NOMO-1 treated with dmso at 0.1 percent for 144 hours (cell line): ENCODE results near the gene CYSRT1.
A peak's percentile ranks its signal among the peaks of the same experiment; 100 is the strongest.

Source experiments
- DNase-seq: peaks from one replicate; lab custom pipeline; 2025; ENCODE audit not compliant: unreplicated experiment; lab: John Stamatoyannopoulos, UW

The CYSRT1 gene

DNA sequence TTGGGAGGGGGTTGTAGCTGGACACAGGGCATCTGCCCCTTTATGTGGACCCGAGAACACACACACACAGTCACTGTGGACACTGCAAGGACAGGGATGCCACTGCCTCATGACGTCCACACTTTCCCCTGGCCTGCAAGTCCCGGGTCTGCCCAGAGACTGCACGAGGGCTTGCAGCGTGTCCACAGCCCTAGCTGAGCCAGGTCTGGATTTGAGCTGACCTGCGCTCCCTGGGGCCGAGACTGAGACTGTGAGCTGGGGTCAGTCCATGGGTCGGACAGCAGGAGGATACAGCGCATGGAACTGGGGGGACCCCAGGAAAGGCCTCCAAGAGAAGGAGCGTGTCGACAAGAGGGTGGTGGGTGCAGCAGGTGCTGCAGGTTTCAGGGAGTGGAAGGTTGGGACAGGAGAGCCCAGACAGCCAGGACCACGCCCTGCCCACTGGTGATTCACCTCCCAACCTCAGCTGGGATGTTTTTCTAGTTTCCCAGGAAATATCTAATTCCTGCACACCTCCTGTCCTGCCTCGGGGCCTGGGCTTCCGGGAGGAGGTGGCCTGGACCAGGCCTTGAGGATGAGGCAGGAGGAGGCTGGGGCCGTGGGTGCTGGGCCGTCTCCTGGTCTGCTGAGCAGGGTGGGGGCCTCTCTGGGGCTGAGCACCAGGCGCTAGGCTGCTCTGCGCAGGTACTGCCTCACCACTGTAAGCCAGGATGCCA, 1.5 kb downstream of the CYSRT1 start:
- no peak for DNase-seq

DNA sequence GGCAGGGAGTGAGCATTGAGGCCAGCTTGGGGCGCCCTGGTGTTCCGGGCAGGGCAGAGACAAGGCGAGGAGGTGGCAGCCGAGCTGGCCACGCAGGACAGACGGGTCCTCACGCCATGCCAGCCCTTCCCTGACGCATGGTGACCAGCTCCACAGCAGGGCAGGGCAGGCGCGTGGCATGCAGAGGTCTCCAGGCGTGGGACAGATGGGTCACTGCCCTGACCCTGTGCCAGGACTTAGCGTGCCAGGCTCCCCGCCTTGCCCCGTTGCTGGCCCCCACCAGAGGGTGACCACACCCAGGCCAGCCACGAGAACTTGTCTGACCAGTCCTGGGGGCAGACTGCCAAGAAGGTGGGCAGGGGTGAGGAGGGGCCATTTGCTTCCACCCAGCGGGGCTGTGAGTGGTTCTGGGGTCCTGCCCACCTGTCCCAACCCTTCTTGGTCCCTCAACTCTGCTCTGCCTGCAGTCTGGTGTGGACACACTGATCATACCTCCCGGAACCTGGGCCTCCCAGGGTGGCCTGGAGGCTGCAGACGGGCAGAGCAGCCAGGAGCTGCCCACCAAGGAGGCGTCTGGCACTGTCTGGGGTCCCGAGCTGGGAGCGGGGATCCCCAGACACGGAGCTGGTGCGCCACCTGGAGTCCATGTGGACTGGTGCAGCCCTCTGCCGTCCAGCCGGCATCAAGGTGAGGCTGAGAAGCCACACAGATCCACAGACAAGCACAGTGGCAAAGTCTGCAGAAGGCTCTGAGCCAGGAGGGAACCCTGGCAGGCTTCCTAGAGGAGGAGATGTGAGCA, 2.3 kb downstream of the CYSRT1 start, which contains the start of gene RNF224:
Gene RNF224 (plus strand): TSS at position 449 of the 799 bp plus-strand sequence. CDS start 834 bp downstream, outside the sequence.
- DNase-seq: peak; percentile 67

DNA sequence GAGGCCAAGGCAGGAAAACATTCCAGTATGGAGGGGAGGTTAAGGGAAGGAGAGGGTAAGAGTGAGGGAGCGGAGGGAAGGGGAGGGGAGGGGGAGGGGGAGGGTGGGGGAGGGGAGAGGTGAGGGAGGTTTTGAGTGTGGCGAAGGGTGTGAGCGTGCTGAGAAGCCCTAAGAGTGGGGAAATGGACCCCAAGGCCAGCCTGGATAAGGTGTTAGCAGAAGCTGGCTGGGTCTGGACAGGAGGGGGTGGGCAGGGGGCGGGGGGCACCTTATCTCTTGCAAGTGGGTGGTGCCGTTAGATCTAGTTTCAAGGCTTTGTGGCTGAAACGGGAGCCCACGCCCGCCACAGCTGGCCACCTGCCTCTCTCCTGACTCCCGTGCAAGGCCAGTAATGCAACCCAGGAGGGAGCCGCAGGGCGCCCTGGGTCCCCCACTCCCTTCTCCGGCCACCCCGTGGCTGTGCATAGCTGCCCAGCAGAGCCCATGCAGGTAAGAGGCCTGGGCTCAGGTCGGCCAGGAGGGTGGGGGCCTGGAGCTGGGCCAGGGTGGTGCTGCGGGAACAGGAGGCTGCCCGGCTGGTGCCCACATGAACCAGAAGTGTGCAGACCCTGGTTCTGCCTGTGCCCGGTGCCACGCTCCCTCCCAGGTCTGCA, 3.0 kb downstream of the CYSRT1 start:
- no peak for DNase-seq

DNA sequence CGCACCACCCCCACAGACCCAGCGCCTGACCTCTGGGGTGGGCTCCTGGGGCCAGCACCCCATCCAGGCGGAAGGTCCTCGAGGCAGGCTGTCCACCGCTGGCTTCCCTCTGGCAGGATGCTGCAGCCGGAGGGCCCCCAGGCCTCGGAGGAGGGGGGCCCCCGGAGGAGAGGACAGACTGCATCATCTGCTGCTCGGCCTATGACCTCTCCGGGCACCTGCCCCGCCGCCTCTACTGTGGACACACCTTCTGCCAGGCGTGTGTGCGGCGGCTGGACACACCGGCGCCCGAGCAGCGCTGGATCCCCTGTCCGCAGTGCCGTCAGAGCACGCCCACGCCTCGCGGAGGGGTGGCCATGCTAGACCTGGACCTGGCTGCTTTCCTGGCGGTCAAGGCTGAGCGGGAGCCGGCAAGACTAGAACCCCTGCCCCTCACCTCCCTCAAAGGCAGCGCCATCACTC, 3.6 kb downstream of the CYSRT1 start:
- no peak for DNase-seq

DNA sequence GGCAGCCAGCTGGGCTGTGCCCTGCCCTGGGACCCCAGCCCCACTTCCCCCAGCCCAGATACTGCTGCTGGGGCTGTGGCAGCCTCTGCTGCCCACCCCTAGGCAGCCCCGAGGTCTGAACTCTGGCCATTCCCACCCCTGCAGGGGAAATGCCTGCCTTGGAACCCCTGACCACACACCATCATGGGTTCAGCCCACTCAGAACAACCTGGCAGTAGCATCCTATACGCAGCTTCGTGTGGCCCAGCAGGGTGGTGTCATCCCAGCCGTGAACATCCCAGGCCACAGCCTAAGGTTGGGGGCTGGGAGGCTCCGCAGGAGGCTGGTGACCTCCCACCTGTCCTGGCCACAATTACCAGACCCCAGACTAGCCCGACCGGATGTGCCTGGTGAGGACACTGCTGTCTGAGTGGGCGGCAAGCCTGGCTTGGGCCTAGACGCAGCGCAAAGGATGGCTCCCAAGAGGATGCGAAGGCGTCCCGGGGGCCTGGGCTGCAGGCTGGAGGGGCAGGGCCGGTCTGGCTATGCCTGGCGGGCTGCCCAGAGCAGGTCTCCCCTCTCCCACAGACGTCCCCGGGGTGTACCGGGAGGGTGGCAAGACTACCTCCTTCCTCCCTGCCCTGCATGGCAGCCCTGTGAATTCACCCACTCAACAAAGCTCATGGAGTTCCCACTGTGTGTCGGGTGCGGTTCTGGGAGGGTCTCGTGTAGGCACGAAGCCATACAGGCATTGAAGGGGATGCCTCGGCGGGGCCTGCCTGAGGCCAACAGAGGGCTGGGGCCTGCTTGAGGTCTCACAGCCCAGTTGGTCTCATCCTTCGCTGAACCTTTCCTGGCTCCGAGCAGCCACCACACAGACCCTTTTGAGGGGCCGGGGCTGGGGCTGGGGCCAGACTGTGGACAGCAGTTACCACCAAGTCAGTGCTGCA, 4.3 kb downstream of the CYSRT1 start:
- DNase-seq: no peak

DNA sequence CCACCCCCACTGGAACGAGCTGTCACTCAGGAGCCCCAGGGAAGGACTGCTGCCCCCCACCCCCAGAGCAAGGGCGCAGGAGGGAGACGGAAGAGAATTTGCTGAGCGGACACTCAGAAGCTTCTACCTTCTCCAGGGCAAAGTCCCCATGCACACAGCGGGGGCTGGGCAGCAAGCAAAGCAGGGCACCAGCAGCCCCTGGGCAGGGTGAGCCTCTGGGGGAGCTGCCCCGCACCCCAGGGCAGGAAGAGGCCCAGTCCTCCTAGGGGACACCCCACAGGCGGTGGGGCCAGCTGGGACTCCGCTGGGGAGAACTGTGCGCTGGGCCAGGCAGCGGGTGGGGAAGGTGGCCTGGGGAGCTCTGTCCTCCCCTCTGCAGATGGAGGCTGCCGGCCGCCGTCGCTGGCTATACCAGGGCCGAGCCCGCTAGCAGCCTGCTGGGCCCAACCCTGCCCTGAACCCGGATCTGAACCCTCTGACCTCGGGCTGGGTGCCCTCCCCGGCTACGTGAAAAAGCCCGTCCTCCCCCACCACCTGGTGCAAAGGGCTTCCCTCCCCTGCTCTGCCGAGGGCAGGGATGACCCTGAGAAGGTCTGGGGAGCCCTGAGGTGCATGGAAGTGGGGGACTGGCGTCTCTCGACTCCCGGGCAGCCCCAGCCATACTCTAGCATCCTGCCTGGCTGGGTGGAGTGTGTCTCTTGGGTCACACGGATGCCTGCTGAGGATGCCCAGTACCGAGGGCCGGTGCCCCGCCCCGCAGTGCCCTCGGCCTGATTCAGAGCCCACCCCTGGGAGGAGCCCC, 5.1 kb downstream of the CYSRT1 start:
- no peak for DNase-seq

DNA sequence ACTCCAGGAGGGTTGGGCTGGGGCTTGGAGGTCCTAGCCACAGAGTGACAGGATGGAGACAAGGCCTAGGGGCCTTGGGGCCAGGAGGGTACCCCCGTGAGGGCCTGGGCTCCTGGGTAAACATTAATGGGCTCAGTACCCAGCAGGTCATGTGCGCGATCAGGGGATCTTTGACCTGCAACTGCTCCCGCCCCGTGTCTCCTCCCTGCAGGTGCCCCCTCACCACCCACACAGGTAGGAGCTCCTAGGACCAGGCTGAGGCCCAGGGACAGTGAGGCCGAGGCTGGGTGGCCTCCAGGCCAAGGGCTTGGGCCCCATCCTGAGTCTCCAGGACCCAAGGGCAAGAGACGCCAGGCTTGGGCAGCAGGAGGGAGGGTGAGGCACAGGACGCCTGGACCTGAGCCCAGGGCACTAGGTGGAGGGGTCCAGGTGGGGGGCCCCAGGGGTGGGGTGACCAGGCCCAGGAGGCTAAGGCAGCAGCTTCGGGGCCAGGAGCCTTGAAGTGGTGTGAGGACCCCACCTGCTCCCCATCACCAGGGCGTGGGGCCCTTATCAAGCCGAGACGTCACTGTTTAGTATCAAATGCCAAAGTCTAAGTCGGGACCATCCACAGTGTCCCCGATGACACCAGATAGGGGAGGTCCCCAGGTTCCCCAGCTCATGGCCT, 5.9 kb downstream of the CYSRT1 start, which contains the start of gene SLC34A3:
Gene SLC34A3 (plus strand): TSS at position 197 of the 667 bp plus-strand sequence. CDS start 802 bp downstream, outside the sequence.
- DNase-seq: no peak

DNA sequence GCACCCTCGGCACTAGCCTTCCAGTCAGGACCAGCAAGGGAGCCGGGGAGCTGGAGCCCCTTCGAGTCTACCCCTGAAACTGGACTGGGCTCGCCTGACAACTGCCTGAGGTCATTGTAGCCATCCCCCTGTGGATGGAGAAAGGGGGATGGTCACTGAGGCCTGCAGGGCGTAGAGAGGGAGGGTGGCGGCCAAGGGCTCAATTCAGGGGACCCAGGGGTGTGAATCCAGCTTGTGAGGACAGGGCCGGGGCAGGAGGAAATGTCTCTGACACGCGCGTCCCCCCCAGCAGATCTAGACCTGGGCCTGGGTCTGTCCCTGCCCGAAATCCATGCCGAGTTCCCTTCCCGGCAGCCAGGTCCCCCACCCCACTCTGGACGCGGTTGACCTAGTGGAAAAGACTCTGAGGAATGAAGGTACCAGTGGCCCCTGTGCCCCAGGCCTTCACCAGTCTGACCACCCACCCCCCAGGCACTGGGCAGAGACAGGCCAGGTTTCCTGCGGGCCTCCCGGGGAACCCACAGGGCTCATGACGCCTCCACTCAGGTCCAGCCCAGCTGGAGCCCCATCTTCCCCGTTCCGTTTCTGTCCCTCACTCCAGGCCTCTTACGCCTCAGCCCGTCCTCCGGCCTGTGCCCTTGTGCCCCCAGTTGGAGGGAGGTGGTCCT, 6.5 kb downstream of the CYSRT1 start:
- DNase-seq: no peak

DNA sequence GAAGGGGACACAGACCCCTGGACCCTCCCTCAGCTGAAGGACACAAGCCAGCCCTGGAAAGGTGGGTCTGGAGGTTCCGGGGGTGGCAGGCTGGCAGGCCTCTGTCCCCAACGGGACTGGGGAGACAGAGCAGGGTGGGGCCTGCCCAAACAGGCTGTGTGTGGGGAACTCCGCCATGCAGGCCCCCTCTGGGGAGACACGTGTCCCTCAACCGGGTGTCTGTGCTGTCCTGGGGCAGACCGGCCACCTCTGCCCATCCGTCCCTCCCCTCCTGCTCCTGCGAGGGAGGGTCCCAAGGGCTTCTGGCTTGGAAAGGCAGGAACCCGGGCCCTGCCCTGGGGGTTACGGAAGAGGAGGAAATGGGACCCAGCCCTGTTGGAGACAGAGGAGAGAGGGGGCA, 7.1 kb downstream of the CYSRT1 start:
- no peak for DNase-seq

DNA sequence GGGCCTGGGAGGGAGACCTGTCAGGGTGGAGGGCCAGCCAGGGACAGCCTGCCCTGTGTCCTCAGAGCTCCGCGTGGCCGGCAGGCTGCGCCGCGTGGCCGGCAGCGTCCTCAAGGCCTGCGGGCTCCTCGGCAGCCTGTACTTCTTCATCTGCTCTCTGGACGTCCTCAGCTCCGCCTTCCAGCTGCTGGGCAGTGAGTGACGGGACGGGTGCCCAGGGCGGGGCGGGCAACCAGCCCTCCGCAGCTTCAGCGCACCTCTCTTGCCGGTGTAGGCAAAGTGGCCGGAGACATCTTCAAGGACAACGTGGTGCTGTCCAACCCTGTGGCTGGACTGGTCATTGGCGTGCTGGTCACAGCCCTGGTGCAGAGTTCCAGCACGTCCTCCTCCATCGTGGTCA, 7.5 kb downstream of the CYSRT1 start:
- no peak for DNase-seq

DNA sequence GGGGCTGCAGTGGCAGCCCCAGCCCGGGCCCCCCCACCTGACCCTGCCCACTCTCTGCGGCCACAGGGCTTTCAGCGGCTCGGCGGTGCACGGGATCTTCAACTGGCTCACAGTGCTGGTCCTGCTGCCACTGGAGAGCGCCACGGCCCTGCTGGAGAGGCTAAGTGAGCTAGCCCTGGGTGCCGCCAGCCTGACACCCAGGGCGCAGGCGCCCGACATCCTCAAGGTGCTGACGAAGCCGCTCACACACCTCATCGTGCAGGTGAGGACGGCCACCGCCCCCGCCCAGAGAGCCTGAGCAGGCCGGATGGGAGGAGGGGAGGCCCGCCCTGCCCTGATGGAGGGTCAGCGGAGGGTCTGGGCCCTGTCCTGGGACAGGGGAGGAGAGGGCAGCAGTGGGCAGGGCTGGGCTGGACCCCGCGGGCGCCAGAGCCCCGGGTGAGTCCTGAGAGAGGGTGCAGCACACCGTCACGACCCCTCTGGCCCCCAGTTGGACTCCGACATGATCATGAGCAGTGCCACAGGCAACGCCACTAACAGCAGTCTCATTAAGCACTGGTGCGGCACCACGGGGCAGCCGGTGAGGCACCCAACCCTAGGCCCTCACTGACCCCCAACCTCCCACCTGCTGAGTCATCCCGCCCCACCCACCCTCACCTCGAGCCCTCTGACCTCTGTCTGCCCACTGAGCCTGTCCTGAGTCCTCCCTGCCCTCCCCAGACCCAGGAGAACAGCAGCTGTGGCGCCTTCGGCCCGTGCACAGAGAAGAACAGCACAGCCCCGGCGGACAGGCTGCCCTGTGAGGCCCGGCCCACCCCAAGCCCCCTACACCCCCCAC, 8.4 kb downstream of the CYSRT1 start:
- DNase-seq: no peak

DNA sequence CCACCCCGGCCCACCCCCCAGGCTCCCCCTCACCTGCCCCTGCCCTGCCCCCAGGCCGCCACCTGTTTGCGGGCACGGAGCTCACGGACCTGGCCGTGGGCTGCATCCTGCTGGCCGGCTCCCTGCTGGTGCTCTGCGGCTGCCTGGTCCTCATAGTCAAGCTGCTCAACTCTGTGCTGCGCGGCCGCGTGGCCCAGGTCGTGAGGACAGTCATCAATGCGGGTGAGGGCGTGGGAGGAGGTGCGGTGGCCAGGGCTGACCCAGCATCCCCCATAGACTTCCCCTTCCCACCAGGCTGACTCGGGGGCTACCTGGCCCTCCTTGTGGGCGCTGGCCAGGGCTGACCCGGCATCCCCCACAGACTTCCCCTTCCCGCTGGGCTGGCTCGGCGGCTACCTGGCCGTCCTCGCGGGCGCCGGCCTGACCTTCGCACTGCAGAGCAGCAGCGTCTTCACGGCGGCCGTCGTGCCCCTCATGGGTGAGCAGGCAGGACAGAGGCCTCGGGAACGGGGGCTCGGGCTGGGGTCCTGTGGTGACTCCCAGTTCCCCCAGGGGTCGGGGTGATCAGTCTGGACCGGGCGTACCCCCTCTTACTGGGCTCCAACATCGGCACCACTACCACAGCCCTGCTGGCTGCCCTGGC, 9.2 kb downstream of the CYSRT1 start:
- DNase-seq: no peak

DNA sequence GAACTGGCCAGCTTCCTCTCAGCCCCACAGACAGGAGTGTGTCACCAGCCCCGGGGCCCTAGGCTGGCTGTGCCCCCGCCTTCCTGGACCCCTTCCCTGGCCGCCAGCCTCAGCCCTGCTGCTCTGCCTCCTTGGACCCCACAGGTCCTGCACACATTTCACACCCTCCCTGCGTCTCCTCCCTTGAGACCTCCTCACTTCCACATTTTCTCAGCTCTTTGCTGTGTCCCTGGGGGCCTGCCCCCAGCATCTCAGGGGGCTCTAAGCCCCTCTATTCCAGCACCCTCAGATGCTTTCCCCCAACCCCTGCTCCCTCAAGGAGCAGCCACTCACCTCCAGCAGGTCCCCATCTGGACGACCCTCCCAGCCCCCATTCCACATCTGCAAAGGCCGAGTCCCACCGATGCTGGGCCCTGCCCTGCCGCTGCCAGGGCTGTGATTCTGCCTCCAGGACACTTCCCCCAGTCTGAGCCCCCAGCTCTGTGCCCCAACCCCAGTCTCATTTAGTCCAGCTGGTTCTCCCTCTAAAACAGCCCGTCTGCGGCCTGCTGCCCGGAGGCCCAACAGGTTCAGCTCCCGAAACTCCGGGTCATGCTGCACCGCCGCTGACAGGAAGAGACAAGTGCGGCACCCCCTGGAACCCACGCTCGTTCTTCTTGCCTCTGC, 9.9 kb downstream of the CYSRT1 start:
- DNase-seq: no peak

DNA sequence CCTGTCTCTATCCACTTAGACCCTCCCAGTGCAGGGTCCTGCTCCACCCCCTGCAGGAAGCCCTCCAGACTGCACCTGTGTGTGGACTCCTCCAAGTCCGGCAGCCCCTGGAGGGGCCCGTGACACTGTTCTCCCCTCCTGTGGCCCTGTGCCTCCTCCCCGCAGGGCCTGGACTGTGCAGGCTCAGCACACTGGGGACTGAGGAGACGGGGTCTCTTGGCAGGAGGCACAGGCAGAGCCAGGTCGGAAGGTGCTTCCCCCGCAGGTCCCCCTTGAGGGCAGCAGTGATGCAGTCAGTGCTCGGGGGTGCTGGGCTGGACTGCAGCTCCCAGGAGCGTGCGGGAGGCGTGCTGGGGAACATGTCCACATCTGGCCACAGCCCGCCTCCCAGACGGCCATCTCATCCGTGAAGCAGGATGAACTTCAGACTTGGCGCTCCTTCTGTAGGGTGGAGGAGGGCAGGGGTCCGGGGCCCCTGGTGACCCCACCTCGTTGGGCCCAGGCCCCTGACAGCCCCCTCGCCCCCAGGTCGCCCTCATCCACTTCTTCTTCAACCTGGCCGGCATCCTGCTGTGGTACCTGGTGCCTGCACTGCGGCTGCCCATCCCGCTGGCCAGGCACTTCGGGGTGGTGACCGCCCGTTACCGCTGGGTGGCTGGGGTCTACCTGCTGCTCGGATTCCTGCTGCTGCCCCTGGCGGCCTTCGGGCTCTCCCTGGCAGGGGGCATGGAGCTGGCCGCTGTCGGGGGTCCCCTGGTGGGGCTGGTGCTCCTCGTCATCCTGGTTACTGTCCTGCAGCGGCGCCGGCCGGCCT, 10.7 kb downstream of the CYSRT1 start:
- no peak for DNase-seq

DNA sequence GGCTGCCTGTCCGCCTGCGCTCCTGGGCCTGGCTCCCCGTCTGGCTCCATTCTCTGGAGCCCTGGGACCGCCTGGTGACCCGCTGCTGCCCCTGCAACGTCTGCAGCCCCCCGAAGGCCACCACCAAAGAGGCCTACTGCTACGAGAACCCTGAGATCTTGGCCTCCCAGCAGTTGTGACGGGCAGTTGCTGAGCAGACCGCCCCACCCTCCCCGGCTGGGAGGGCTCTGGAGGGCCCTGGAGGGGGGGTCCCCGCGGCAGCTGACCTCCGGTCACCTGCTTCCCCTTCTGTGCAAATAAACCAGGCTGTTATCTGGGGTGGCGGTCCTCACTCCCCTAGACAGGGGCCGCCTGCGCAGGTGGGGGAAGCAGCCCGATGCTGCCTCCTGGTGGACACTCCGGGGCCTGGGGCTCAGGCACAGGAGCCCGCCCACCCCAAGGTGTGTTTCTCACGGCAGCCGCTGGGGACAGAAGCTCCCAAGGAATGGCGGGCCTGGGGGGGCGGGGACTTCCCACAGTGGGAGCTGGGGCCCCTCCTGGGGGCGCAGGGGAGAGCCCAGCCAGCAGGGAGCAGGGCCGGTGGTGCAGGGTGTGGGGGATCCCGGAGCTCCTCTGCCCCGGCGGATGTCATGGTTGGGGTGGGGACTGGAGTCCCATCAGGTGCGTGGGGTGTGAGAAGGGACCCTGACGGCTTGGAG, 11.4 kb downstream of the CYSRT1 start:
- peak; percentile 72 for DNase-seq
